ENCODE results near the gene VWA5B1.

Gene VWA5B1, protein sequence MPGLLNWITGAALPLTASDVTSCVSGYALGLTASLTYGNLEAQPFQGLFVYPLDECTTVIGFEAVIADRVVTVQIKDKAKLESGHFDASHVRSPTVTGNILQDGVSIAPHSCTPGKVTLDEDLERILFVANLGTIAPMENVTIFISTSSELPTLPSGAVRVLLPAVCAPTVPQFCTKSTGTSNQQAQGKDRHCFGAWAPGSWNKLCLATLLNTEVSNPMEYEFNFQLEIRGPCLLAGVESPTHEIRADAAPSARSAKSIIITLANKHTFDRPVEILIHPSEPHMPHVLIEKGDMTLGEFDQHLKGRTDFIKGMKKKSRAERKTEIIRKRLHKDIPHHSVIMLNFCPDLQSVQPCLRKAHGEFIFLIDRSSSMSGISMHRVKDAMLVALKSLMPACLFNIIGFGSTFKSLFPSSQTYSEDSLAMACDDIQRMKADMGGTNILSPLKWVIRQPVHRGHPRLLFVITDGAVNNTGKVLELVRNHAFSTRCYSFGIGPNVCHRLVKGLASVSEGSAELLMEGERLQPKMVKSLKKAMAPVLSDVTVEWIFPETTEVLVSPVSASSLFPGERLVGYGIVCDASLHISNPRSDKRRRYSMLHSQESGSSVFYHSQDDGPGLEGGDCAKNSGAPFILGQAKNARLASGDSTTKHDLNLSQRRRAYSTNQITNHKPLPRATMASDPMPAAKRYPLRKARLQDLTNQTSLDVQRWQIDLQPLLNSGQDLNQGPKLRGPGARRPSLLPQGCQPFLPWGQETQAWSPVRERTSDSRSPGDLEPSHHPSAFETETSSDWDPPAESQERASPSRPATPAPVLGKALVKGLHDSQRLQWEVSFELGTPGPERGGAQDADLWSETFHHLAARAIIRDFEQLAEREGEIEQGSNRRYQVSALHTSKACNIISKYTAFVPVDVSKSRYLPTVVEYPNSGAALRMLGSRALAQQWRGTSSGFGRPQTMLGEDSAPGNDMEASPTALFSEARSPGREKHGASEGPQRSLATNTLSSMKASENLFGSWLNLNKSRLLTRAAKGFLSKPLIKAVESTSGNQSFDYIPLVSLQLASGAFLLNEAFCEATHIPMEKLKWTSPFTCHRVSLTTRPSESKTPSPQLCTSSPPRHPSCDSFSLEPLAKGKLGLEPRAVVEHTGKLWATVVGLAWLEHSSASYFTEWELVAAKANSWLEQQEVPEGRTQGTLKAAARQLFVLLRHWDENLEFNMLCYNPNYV

GRCh38 chr1:20290624-20291597, at the start of gene VWA5B1:
TSS of gene VWA5B1 (plus strand) at chr1:20290875. CDS start at chr1:20310602, 19,727 bp downstream.
- DNase-seq (ENCODE audit: low read depth), result peak; percentile 16
- H3K4me3 ChIP-seq (replicated peaks; ENCODE audit: low read depth, low read length), result no peak within 1 kb of the TSS
- TF ChIP-seq, protein P1, sequence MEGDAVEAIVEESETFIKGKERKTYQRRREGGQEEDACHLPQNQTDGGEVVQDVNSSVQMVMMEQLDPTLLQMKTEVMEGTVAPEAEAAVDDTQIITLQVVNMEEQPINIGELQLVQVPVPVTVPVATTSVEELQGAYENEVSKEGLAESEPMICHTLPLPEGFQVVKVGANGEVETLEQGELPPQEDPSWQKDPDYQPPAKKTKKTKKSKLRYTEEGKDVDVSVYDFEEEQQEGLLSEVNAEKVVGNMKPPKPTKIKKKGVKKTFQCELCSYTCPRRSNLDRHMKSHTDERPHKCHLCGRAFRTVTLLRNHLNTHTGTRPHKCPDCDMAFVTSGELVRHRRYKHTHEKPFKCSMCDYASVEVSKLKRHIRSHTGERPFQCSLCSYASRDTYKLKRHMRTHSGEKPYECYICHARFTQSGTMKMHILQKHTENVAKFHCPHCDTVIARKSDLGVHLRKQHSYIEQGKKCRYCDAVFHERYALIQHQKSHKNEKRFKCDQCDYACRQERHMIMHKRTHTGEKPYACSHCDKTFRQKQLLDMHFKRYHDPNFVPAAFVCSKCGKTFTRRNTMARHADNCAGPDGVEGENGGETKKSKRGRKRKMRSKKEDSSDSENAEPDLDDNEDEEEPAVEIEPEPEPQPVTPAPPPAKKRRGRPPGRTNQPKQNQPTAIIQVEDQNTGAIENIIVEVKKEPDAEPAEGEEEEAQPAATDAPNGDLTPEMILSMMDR (IDR thresholded peaks at IDR 0.05; ENCODE audit: low read length, missing control alignments), result no peak

- H3K4me3 ChIP-seq (replicated peaks; ENCODE audit: low read depth, low read length), result no peak overlapping the region
- TF ChIP-seq, protein P1 (IDR thresholded peaks at IDR 0.05; ENCODE audit: low read length, missing control alignments), result no peak
- no peak for DNase-seq (ENCODE audit: low read depth)
Measured at GRCh38 chr1:20242890-20243479, 47.7 kb upstream of the VWA5B1 start.

- H3K4me3 ChIP-seq (replicated peaks; ENCODE audit: low read depth, low read length), result no peak overlapping the region
- DNase-seq (ENCODE audit: low read depth), result no peak
- TF ChIP-seq, protein P1 (IDR thresholded peaks at IDR 0.05; ENCODE audit: low read length, missing control alignments), result no peak
Measured at GRCh38 chr1:20248971-20249612, 41.6 kb upstream of the VWA5B1 start.

GRCh38 chr1:20250340-20250989, 40.2 kb upstream of the VWA5B1 start:
- no peak overlapping the region for H3K4me3 ChIP-seq (replicated peaks; ENCODE audit: low read depth, low read length)
- TF ChIP-seq, protein P1 (IDR thresholded peaks at IDR 0.05; ENCODE audit: low read length, missing control alignments), result no peak
- peak; percentile 33 for DNase-seq (ENCODE audit: low read depth)

DNA sequence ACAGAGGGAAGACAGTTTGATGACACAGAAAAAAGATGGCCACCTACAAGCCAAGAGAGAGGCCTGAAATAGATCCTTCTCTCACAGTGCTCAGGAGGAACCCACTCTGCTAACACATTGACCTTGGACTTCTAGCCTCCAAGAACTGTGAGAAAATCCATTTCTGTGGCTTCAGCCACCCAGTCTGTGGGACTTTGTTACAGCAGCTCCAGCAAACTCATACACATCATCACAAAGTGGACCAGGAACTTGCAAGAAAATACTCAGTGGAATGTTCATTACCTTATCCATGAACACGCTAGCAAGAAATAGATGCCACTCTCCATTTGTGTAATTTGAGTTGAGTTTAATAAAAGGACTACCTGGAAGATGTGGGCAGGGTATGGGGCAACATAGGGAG, 38.1 kb upstream of the VWA5B1 start:
- no peak overlapping the region for H3K4me3 ChIP-seq (replicated peaks; ENCODE audit: low read depth, low read length)
- no peak for DNase-seq (ENCODE audit: low read depth)
- TF ChIP-seq, protein P1 (IDR thresholded peaks at IDR 0.05; ENCODE audit: low read length, missing control alignments), result no peak
